Heart right ventricle (tissue), 16 donors: Measurements from ENCODE around the gene CYTH1. TPM values are rescaled to one million over a fixed set of nuclear protein-coding genes. Genes with fewer than 3 reads are reported as not detected.

Experiments
- ATAC-seq, 8 donors: fragments of 200-7000 bp; cut with Tn5 transposase; one replicate each; pipeline ENCODE4 v1.9.1; 2020; ENCODE audit warnings: mild to moderate bottlenecking in 8 of 8, moderate library complexity in 8 of 8, moderate number of reproducible peaks in 1 of 8
- DNase-seq, 2 donors: peaks; one replicate each; pipeline ENCODE4 v3.0.0-alpha.2; 2020
- H3K27ac ChIP-seq, 10 donors: fragments of 200-600 bp; sonication (generic) in 2 of 10; one replicate each; pipeline versions ENCODE4 v1.5.0 to v1.8.0; 2020 to 2022; ENCODE audit warnings: mild to moderate bottlenecking in 3 of 10
- H3K27me3 ChIP-seq, 7 donors: fragments of 200-600 bp; one replicate each; pipeline ENCODE4 v1.8.0; 2021 to 2022; ENCODE audit warnings: mild to moderate bottlenecking in 2 of 7
- H3K36me3 ChIP-seq, 9 donors: fragments of 200-600 bp; sonication (generic) in 1 of 9; one replicate each; pipeline versions ENCODE4 v1.5.0 to v1.8.0; 2020 to 2022; ENCODE audit warnings: mild to moderate bottlenecking in 2 of 9
- H3K4me1 ChIP-seq, 9 donors: fragments of 200-600 bp; sonication (generic) in 1 of 9; one replicate each; pipeline versions ENCODE4 v1.5.0 to v1.8.0; 2020 to 2022; ENCODE audit warnings: mild to moderate bottlenecking in 4 of 9
- H3K4me3 ChIP-seq, 10 donors: fragments of 200-600 bp; sonication (generic) in 2 of 10; one replicate each; pipeline versions ENCODE4 v1.5.0 to v1.8.0; 2020 to 2022; ENCODE audit warnings: mild to moderate bottlenecking in 7 of 10, moderate library complexity in 2 of 10
- H3K9me3 ChIP-seq, 11 donors: fragments of 200-600 bp in 10 of 11; sonication (generic) in 2 of 11; one replicate each; pipeline versions ENCODE4 v1.5.0 to v1.8.0; 2013 to 2022; ENCODE audit warnings: mild to moderate bottlenecking in 2 of 11, control low read depth in 1 of 11, moderate library complexity in 1 of 11
- CTCF ChIP-seq, 9 donors: fragments of 200-600 bp; sonication (generic) in 2 of 9; IDR thresholded peaks; one replicate each; pipeline versions ENCODE4 v1.5.0 to v1.8.0; 2021 to 2022; ENCODE audit warnings: antibody characterized with exemption in 9 of 9, mild to moderate bottlenecking in 5 of 9, moderate library complexity in 1 of 9
- WGBS, 2 donors: extraction: QIAGEN DNeasy Blood & Tissue Kit; methylation state at CpG; one replicate each; pipeline ENCODE4 v1.1.7; 2013; ENCODE audit warnings: inconsistent platforms in 1 of 2; 5-methylcytosine and 5-hydroxymethylcytosine counted together
- intact Hi-C, 10 donors: fragments of 100-400 bp; cut with DNase I; formaldehyde crosslinking; loops; one replicate each; pipeline versions ENCODE4 v1.11.1 to v1.14.2; 2022
- polyA plus RNA-seq, 2 donors: library from polyadenylated mRNA; stranded (reverse); fragments of 200-250 nt; gene quantifications; one replicate each; pipeline ENCODE4 v1.2.3, GENCODE V29; 2013
- total RNA-seq, 10 donors: library from RNA; stranded (reverse); fragmentation: NEBNext Ultra II Directional in 3 of 10; extraction: Animal tissue kit (Norgen Biotek cat#: 25700) in 3 of 10; gene quantifications; one replicate each; pipeline versions ENCODE4 v1.2.1 to v1.2.4, GENCODE V29; 2021 to 2023
- donor health status: Arrhythmogenic right ventricular cardiomyopathy.
- donor health status: ischemic (EF 13 %, LVEDD 7.1; RV severe dilation, severe dysfunction).
- donor health status: healthy with polysubstance abuse.
- donor health status: DM: no; HTN: yes; CAD: no.
- donor health status: DM: no; HTN: no; CAD: no.
- donor health status: ischemic (EF 25% LVEDD 6.9; RV normal size, moderate dysfunction).
- donor health status: ischemic (EF 25% LVEDD 5.7; RV mildly dilated, moderate dysfunction).
- donor health status: healthy.
- donor health status: DM: yes; HTN: yes; CAD: no.
- donor health status: Ischemic cardiomyopathy.
- donor health status: ischemic (EF 35%, LVEDD 5.7; RV mildly dilated, moderate dysfunction).
- donor health status: nonischemic (EF 11% LVEDD 7.7; RV severe dilation, severe dysfunction).
- donor health status: DM: yes; HTN: yes; CAD: no.
- donor health status: PGD.
- donor health status: ischemic (EF 29% LVEDD 5.4; RV normal size, mild dysfunction).
- donor health status: nonischemic (EF 23%, LVEDD 6.1; RV moderate dilation, normal function).

CYTH1 gene
- total and polyA plus RNA-seq, 12 donors, result 22.3 to 46.9 (median 32.5) TPM

- 74 to 83% methylated on average over 10 of the region's 10 CpGs for WGBS, 2 donors
- Histone ChIP-seq H3K27me3 (no peaks in the 10 kb centered on the region), H3K36me3 (peaks cover 0 to 3% (median 0%) of the 10 kb centered on the region in 9 donors), H3K4me3 (no peak overlapping the region), H3K9me3 (no peaks in the 10 kb centered on the region), H3K4me1 (peaks cover 0 to 33% (median 18%) of the 10 kb centered on the region in 9 donors), H3K27ac (peak overlapping the region in 7 of 10 donors; percentile 49 to 93 (median 73))
- TF ChIP-seq CTCF (IDR thresholded peaks at IDR 0.05), result no peak
- DNase-seq, result no peak
- ATAC-seq, result peak in 3 of 8 donors; percentile 8 to 51 (median 19)
- intact Hi-C loops, result loop anchor here in 1 of 10 donors (5.0 kb wide), 1 partner anchor 75 kb away; no protein-coding TSS in a partner anchor
These were observed 115.0 kb downstream of the CYTH1 start for GRCh38 chr17:78667091-78667490.

GRCh38 chr17:78665952-78666920, 115.8 kb downstream of the CYTH1 start:
- TF ChIP-seq CTCF (IDR thresholded peaks at IDR 0.05), result no peak
- peaks cover 0 to 33% (median 18%) of the 10 kb centered on the region in 9 donors for H3K4me1 ChIP-seq
- H3K9me3 ChIP-seq, result no peaks in the 10 kb centered on the region
- ATAC-seq, result peak; percentile 59 to 82 (median 78)
- no peaks in the 10 kb centered on the region for H3K36me3 ChIP-seq
- H3K4me3 ChIP-seq, result no peak overlapping the region
- peak in 1 of 2 donors; percentile 67 for DNase-seq
- H3K27ac ChIP-seq, result peak overlapping the region; percentile 2 to 93 (median 66)
- WGBS, 2 donors, result 44 to 45% methylated on average over 19 of the region's 19 CpGs
- intact Hi-C loops, result loop anchor here in 1 of 10 donors (5.0 kb wide), 1 partner anchor 74 kb away; no protein-coding TSS in a partner anchor
- no peaks in the 10 kb centered on the region for H3K27me3 ChIP-seq

GRCh38 chr17:78665387-78665951, 116.6 kb downstream of the CYTH1 start:
- DNase-seq, result no peak
- Histone ChIP-seq H3K27me3 (no peaks in the 10 kb centered on the region), H3K36me3 (no peaks in the 10 kb centered on the region), H3K4me1 (peaks cover 0 to 33% (median 18%) of the 10 kb centered on the region in 9 donors), H3K27ac (peak overlapping the region; percentile 34 to 93 (median 66)), H3K4me3 (no peak overlapping the region), H3K9me3 (no peaks in the 10 kb centered on the region)
- 44 to 53% methylated on average over 15 of the region's 15 CpGs for WGBS, 2 donors
- TF ChIP-seq CTCF (IDR thresholded peaks at IDR 0.05), result no peak
- intact Hi-C loops, result loop anchor here in 1 of 10 donors (5.0 kb wide), 1 partner anchor 73 kb away; no protein-coding TSS in a partner anchor
- peak in 6 of 8 donors; percentile 3 to 31 (median 8) for ATAC-seq
